PC-9 (cell line): ENCODE results near the gene BAK1.

ENCODE experiments used
- CTCF ChIP-seq: fragments of 200-600 bp; sonication (generic); conservative IDR thresholded peaks from 2 replicates; pipeline ENCODE4 v1.6.1; 2017; ENCODE audit warnings: mixed run types, antibody characterized with exemption, mild to moderate bottlenecking, moderate library complexity
- EZH2 ChIP-seq: fragments of 200-600 bp; sonication (generic); IDR thresholded peaks from 2 replicates; pipeline ENCODE4 v1.8.0; 2017; ENCODE audit warnings: antibody characterized with exemption, low read depth

DNA sequence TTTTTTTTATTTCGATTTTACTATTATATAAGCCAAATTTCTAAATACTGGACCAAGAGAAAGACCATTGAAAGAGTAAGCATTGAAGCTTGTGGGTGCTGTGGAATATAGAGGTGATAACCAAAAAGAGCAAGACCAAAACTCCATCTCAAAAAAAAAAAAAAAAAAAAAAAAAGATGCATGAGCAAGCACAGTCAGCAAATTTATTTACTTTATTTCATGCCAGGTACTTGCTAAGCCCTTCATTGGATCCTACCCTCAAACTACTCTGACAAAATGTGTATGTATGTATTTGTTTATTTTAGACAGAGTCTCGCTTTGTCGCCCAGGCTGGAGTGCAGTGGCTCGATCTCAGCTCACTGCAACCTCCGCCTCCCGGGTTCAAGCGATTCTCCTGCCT lies 27.8 kb downstream of the BAK1 start:
- TF ChIP-seq CTCF (no peak), EZH2 (no peak)
